Activated naive CD4-positive, alpha-beta T cell treated with anti-CD3 and anti-CD28 coated beads, Interleukin-2, amount 10 ng/mL, durations not matched to agents 5 hours and 36 hours (primary cell): ENCODE measurements around the gene PRR13. TPM values are rescaled to one million over a fixed set of nuclear protein-coding genes. Genes with fewer than 3 reads are reported as not detected.

Experiments used
- total RNA-seq, 2 experiments: library from RNA; stranded (reverse); gene quantifications; one replicate each; pipeline ENCODE4 v1.2.3, GENCODE V29; 2021

Gene PRR13, protein sequence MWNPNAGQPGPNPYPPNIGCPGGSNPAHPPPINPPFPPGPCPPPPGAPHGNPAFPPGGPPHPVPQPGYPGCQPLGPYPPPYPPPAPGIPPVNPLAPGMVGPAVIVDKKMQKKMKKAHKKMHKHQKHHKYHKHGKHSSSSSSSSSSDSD
- 100 to 1,000 TPM; 188 to 202 TPM for total RNA-seq

DNA sequence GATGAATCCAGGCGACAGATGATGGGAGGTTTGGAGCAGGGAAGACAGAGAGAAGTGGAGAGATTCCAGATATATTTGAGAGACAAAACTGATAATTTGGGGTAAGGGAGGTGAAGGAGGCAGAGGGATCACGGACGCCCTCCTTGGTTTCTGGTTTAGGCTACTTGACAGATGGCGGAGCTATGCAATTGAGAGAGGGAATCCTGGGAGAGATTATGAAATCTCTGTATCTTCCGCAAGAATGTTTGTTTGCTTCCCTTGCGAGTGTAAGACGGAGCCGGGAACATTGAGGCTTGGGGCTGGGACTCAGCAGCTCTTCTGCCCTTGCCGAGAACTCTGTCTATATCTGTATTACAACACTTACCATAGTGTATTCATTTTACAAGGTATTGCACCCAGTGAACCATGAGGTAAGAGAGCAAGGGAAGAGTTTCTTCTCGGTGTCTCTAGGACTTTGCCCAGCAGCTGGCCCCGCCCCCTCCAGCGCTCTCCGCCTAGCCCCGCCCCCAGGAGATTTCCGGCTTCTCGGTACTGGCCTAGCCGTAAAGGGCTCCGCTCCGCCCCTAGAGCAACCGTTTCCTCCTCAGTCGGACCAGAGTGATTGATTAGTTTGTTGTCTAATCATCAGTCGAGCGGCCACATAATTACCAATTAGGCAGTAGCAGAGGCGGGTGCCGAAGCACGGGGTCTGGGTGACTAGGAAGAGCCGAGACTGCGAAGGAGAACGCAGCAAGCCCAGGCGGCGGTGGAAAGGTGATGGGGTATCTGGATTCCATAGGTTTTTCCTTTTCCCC, at the start of gene PRR13:
TSS of gene PRR13 (plus strand) at position 695 of the 794 bp plus-strand sequence. CDS start 981 bp downstream, outside the sequence.

DNA sequence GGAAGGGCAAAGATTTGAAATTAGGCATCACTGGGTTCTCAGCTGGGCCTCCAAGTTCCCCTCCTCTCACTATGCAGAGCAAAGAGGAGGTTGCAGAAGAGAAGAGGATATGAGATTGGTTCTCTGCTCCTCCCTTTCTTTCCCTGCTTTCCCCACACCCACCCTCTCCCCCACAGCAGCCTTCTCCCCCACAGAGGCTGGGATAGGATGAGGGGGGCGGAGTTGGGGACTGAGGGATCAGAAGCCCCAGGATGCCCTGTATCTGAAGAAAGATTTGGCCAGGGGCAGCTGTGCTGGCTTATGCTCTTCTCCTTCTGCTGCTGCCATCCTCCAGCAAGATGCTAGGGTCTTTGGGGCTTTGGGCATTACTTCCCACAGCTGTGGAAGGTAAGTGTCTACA, 17.9 kb upstream of the PRR13 start, which contains the start of gene AMHR2:
TSS of gene AMHR2 (plus strand) at position 259 of the 400 bp plus-strand sequence. CDS start at position 339, 80 bp downstream.

DNA sequence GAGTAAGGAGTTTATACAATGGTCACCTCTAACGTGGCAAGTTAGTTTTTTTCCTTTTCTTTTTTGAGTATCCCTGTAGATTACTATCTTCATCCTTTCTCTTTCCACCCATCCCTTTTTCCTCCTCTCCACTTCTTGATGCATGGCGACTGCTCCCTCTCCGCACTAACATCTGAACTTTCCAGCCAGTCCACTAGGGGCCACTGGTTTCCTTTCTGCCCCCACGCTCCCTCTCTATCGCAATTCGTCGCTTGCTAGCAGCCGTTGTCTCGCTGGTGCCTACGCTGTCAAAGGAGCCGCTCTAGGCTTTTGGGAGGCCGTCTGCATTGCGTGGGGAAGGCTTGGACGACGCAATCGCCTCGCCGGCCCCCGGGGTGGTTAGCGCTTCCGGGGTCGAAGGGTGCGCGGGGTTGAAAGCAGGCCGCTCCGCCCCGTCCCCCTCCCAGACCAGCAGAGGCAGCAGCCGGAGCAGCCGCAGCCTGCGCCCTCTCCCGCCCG, 10.2 kb downstream of the PRR13 start, which contains the start of gene PCBP2:
TSS of gene PCBP2 (plus strand) at position 442 of the 498 bp plus-strand sequence. CDS start 2,699 bp downstream, outside the sequence.

Other genes starting within 250 kb of the PRR13 start
- gene ITGB7, start 234.5 kb upstream of the PRR13 start, total RNA-seq = 100 to 1,000 TPM; 480 to 487 TPM
- 10 to 100 TPM; 38.5 to 39.9 TPM for gene RARG, start 209.5 kb upstream of the PRR13 start, total RNA-seq
- 10 to 100 TPM; 71.4 to 71.7 TPM for gene ESPL1, start 173.4 kb upstream of the PRR13 start, total RNA-seq
- gene PFDN5, start 146.2 kb upstream of the PRR13 start, total RNA-seq = 100 to 1,000 TPM; 362 to 390 TPM
- gene MYG1, start 142.0 kb upstream of the PRR13 start, total RNA-seq = 10 to 100 TPM; 59.3 to 62.5 TPM
- gene AAAS, start 120.1 kb upstream of the PRR13 start, total RNA-seq = 10 to 100 TPM; 58.3 to 62.7 TPM
- gene SP7, start 105.4 kb upstream of the PRR13 start, total RNA-seq = not detected
- gene SP1, start 61.6 kb upstream of the PRR13 start, total RNA-seq = 10 to 100 TPM; 78.4 to 84.7 TPM
- not detected for gene AMHR2, start 17.9 kb upstream of the PRR13 start, total RNA-seq
- 100 to 1,000 TPM; 919 to 946 TPM for gene PCBP2, start 10.4 kb downstream of the PRR13 start, total RNA-seq
- 10 to 100 TPM; 25.6 to 27.2 TPM for gene MAP3K12, start 57.7 kb downstream of the PRR13 start, total RNA-seq
- 10 to 100 TPM; 32.7 to 35.0 TPM for gene TARBP2, start 59.5 kb downstream of the PRR13 start, total RNA-seq
- gene NPFF, start 65.8 kb downstream of the PRR13 start, total RNA-seq = not detected
- 10 to 100 TPM; 27.9 to 29.8 TPM for gene ATF7, start 184.6 kb downstream of the PRR13 start, total RNA-seq
- 100 to 1,000 TPM; 328 to 357 TPM for gene ATP5MC2, start 234.3 kb downstream of the PRR13 start, total RNA-seq